B cell (primary cell): ENCODE results near the gene ARL2. TPM values are rescaled to one million over a fixed set of nuclear protein-coding genes. Genes with fewer than 3 reads are reported as not detected.

ENCODE experiments used
- ATAC-seq: fragments of 200-7000 bp; cut with Tn5 transposase; one replicate; pipeline ENCODE4 v1.10.0; 2021; ENCODE audit warnings: low read depth, mild to moderate bottlenecking, moderate number of reproducible peaks, moderate library complexity
- CTCF ChIA-PET: fragments of 350-600 bp; sonication (Branson Sonifier 250); formaldehyde crosslinking; loops from one replicate; lab custom pipeline; 2021; ENCODE audit warnings: antibody characterized with exemption, inconsistent platforms; lab: Charles Lee
- POLR2A ChIA-PET: fragments of 350-600 bp; sonication (Branson Sonifier 250); formaldehyde crosslinking; loops from one replicate; lab custom pipeline; 2021; ENCODE audit warnings: antibody characterized with exemption; lab: Charles Lee
- DNase-seq: peaks from one replicate; pipeline ENCODE4 v3.0.0; 2013
- H2AFZ ChIP-seq: 2 replicates; pipeline ENCODE4 v1.6.1; 2012; ENCODE audit warnings: mild to moderate bottlenecking, low read depth, low read length; ENCODE audit not compliant: insufficient read depth, poor library complexity, severe bottlenecking
- H3K27ac ChIP-seq, 2 donors: 1 replicate in 1 of 2; 2 replicates in 1 of 2; pipeline ENCODE4 v1.5.1; 2012 to 2013; ENCODE audit warnings: low read length in 2 of 2, mild to moderate bottlenecking in 2 of 2, moderate library complexity in 1 of 2
- H3K27me3 ChIP-seq, 4 experiments: fragments of 200-600 bp in 1 of 4; sonication (generic) in 1 of 4; replicated peaks in 1 of 4; 1 replicate in 2 of 4; 2 replicates in 2 of 4; pipeline versions ENCODE4 v1.6.1 to v1.7.0; 2013 to 2016; ENCODE audit warnings: low read length in 3 of 4, mild to moderate bottlenecking in 2 of 4, mixed read lengths in 1 of 4, moderate library complexity in 1 of 4; ENCODE audit not compliant: insufficient read depth in 4 of 4, control insufficient read depth in 3 of 4; ENCODE audit errors: control extremely low read depth in 1 of 4
- H3K36me3 ChIP-seq, 2 experiments: replicated peaks in 1 of 2; 1 replicate in 1 of 2; 2 replicates in 1 of 2; pipeline versions ENCODE4 v1.6.1 to v1.7.1; 2013; ENCODE audit warnings: low read length in 1 of 2; ENCODE audit not compliant: insufficient read depth in 2 of 2, control insufficient read depth in 1 of 2; ENCODE audit errors: control extremely low read depth in 1 of 2, extremely low read depth in 1 of 2
- H3K4me1 ChIP-seq, 2 donors: fragments of 200-600 bp in 1 of 2; sonication (generic) in 1 of 2; 1 replicate in 1 of 2; 2 replicates in 1 of 2; pipeline versions ENCODE4 v1.5.1 to v1.6.1; 2013 to 2017; ENCODE audit warnings: low read length in 2 of 2; ENCODE audit not compliant: control insufficient read depth in 2 of 2, insufficient read depth in 2 of 2
- H3K4me2 ChIP-seq: replicated peaks from 2 replicates; pipeline ENCODE3; 2012; ENCODE audit warnings: mild to moderate bottlenecking, low read depth, low read length; ENCODE audit not compliant: poor library complexity, severe bottlenecking
- H3K4me3 ChIP-seq, 5 experiments: fragments of 200-600 bp in 1 of 5; sonication (generic) in 1 of 5; 1 replicate in 3 of 5; 2 replicates in 2 of 5; pipeline versions ENCODE4 v1.5.1 to v1.7.0; 2011 to 2016; ENCODE audit warnings: low read length in 4 of 5, mild to moderate bottlenecking in 4 of 5, low read depth in 2 of 5, control low read depth in 1 of 5, moderate library complexity in 1 of 5; ENCODE audit not compliant: insufficient read depth in 1 of 5; ENCODE audit errors: control extremely low read depth in 1 of 5, extremely low read depth in 1 of 5
- H3K79me2 ChIP-seq: fragments of 200-600 bp; sonication (generic); one replicate; pipeline ENCODE4 v1.6.0; 2016; ENCODE audit warnings: low read length; ENCODE audit not compliant: control insufficient read depth, insufficient read depth
- H3K9ac ChIP-seq: fragments of 200-600 bp; sonication (generic); 2 replicates; pipeline ENCODE4 v1.6.1; 2017; ENCODE audit warnings: mild to moderate bottlenecking, low read length, moderate library complexity
- H3K9me3 ChIP-seq, 3 donors: one replicate each; pipeline versions ENCODE4 v1.6.1 to v1.7.1; 2013; ENCODE audit warnings: low read length in 2 of 3; ENCODE audit not compliant: control insufficient read depth in 2 of 3, insufficient read depth in 1 of 3; ENCODE audit errors: control extremely low read depth in 1 of 3
- H4K20me1 ChIP-seq: 2 replicates; pipeline ENCODE4 v1.6.0; 2012; ENCODE audit warnings: mild to moderate bottlenecking, low read length; ENCODE audit not compliant: insufficient read depth, control insufficient read depth, poor library complexity, severe bottlenecking
- H3K27ac Mint-ChIP-seq: one replicate; pipeline ENCODE4 v1.8.0; 2021; ENCODE audit warnings: mixed read lengths
- H3K27me3 Mint-ChIP-seq: one replicate; pipeline ENCODE4 v1.8.0; 2021; ENCODE audit warnings: mixed read lengths
- H3K4me1 Mint-ChIP-seq: one replicate; pipeline ENCODE4 v1.8.0; 2021; ENCODE audit warnings: mixed read lengths
- H3K4me3 Mint-ChIP-seq: one replicate; pipeline ENCODE4 v1.8.0; 2021; ENCODE audit warnings: mixed read lengths
- H3K9me3 Mint-ChIP-seq: one replicate; pipeline ENCODE4 v1.8.0; 2022; ENCODE audit warnings: mixed read lengths; ENCODE audit not compliant: insufficient read depth
- EZH2 ChIP-seq: IDR thresholded peaks from 2 replicates; pipeline ENCODE4 v1.6.1; 2012; ENCODE audit warnings: borderline replicate concordance, low read depth, mild to moderate bottlenecking, moderate library complexity, low read length; ENCODE audit not compliant: insufficient read depth, poor library complexity, severe bottlenecking
- WGBS: methylation state at CpG from one replicate; pipeline ENCODE4 v1.1.5; 2013; ENCODE audit warnings: missing lambda C conversion rate; ENCODE audit not compliant: insufficient coverage; 5-methylcytosine and 5-hydroxymethylcytosine counted together
- intact Hi-C: fragments of 100-400 bp; cut with micrococcal nuclease; formaldehyde crosslinking; loops from one replicate; pipeline ENCODE4 v1.10.0; 2022
- polyA plus RNA-seq: library from polyadenylated mRNA; depleted of rRNA; stranded (reverse); fragments of >200 nt; gene quantifications from 2 replicates; pipeline ENCODE4 v1.2.3, GENCODE V29; 2012
- total RNA-seq, 2 donors: library from RNA; stranded (reverse); fragments of 120-200 nt in 1 of 2; gene quantifications; 1 replicate in 1 of 2; 2 replicates in 1 of 2; pipeline versions ENCODE4 v1.2.3 to v1.2.4, GENCODE V29; 2013 to 2022
- TF ChIP-seq, protein P1 (sequence below): fragments of 200-600 bp; IDR thresholded peaks from one replicate; pipeline ENCODE4 v1.8.0; 2022; ENCODE audit warnings: antibody characterized with exemption, mild to moderate bottlenecking

Gene ARL2
- total and polyA plus RNA-seq, 2 donors (not counting 1 experiment from before 2014, with no cell fraction given), result 43.4 to 53.6 TPM

DNA sequence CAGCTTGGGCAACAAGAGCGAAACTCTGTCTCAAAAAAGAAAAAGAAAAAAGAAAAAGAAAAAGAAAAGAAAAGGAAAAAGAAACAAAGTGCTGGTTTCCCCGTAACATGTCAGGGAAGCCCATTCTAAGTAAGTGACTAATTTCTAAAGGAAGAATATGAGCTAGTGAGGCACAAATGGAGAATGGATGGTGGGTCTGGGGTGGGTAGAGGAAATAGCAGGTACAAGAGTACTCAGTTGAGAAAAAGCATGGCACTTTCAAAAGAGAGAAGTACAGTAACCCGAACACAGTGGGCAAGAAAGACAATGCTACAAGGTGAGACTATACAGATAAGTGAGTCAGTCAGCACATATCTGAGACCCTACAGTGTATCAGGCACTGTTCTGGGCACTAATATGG is 46.6 kb upstream of the ARL2 start:
- 74% methylated on average over 3 of the region's 3 CpGs for WGBS
- Mint-ChIP-seq H3K4me1 (peaks cover 11% of the 10 kb centered on the region), H3K9me3 (no peaks in the 10 kb centered on the region), H3K27me3 (peaks cover 3% of the 10 kb centered on the region), H3K4me3 (no peak overlapping the region), H3K27ac (no peak overlapping the region)
- Histone ChIP-seq H3K27me3 (peaks cover 0 to 3% (median 1%) of the 10 kb centered on the region in 4 experiments), H3K9ac (no peak overlapping the region), H2AFZ (no peak overlapping the region), H3K27ac (no peak overlapping the region), H3K4me2 (no peak overlapping the region), H3K4me3 (no peak overlapping the region), H3K36me3 (no peaks in the 10 kb centered on the region), H3K4me1 (peaks cover 15 to 19% of the 10 kb centered on the region in 2 donors), H3K79me2 (no peaks in the 10 kb centered on the region), H3K9me3 (no peaks in the 10 kb centered on the region), H4K20me1 (no peaks in the 10 kb centered on the region)
- ATAC-seq (no peak), DNase-seq (no peak)
- no peak for TF ChIP-seq EZH2
- TF ChIP-seq, protein P1, sequence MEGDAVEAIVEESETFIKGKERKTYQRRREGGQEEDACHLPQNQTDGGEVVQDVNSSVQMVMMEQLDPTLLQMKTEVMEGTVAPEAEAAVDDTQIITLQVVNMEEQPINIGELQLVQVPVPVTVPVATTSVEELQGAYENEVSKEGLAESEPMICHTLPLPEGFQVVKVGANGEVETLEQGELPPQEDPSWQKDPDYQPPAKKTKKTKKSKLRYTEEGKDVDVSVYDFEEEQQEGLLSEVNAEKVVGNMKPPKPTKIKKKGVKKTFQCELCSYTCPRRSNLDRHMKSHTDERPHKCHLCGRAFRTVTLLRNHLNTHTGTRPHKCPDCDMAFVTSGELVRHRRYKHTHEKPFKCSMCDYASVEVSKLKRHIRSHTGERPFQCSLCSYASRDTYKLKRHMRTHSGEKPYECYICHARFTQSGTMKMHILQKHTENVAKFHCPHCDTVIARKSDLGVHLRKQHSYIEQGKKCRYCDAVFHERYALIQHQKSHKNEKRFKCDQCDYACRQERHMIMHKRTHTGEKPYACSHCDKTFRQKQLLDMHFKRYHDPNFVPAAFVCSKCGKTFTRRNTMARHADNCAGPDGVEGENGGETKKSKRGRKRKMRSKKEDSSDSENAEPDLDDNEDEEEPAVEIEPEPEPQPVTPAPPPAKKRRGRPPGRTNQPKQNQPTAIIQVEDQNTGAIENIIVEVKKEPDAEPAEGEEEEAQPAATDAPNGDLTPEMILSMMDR, result no peak
- CTCF ChIA-PET, result no interaction called here
- POLR2A ChIA-PET, result interaction anchor here (0.6 kb wide), 1 partner anchor 11 kb away, joined by 3 read pairs; no protein-coding TSS in a partner anchor
- intact Hi-C loops, result no loop called here

DNA sequence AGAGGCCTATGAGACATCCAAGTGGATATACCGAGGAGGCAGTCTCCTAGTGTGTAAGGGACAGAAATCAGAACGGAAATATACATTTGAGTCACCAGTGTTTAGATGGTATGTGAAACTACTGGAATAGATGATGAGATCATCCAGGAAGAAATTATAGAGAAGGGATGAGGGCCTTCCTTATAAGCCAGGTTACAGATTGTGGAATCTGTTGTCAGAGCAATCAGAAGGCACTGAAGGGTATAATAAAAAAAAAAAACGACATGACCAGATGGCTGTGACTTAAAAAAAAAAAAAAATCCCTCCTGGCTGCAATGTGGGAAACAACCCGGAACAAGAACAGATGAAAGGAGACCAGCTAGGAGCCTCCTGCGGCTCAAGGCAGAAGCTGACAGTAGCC is 44.8 kb upstream of the ARL2 start:
- peaks cover 24 to 34% of the 10 kb centered on the region in 2 donors for H3K4me1 ChIP-seq
- no peak overlapping the region for H3K4me3 Mint-ChIP-seq
- ATAC-seq (no peak), DNase-seq (no peak)
- H3K4me2 ChIP-seq, result no peak overlapping the region
- TF ChIP-seq EZH2, result no peak
- TF ChIP-seq, protein P1, result no peak
- no peak overlapping the region for H2AFZ ChIP-seq
- peak overlapping the region; percentile 18 for H3K27ac Mint-ChIP-seq
- H3K27me3 ChIP-seq, result peaks cover 0 to 3% (median 1%) of the 10 kb centered on the region in 4 experiments
- H3K4me3 ChIP-seq, result no peak overlapping the region
- no peaks in the 10 kb centered on the region for H3K79me2 ChIP-seq
- intact Hi-C loops, result no loop called here
- no peak overlapping the region for H3K9ac ChIP-seq
- CTCF ChIA-PET, result no interaction called here
- POLR2A ChIA-PET, result interaction anchor here (0.7 kb wide), 1 partner anchor 122 kb away, joined by 5 read pairs; no protein-coding TSS in a partner anchor
- H3K9me3 ChIP-seq, result no peaks in the 10 kb centered on the region
- H4K20me1 ChIP-seq, result no peaks in the 10 kb centered on the region
- H3K4me1 Mint-ChIP-seq, result peaks cover 20% of the 10 kb centered on the region
- no peak overlapping the region for H3K27ac ChIP-seq
- H3K36me3 ChIP-seq, result no peaks in the 10 kb centered on the region
- H3K9me3 Mint-ChIP-seq, result no peaks in the 10 kb centered on the region
- peaks cover 3% of the 10 kb centered on the region for H3K27me3 Mint-ChIP-seq
- WGBS, result 87% methylated on average over 4 of the region's 5 CpGs
